ENCODE data around the gene ECE1. TPM values are rescaled to one million over a fixed set of nuclear protein-coding genes. Genes with fewer than 3 reads are reported as not detected.
A peak's percentile ranks its signal among the peaks of the same experiment; 100 is the strongest.

Gene ECE1
- total RNA-seq (2022) (83.0 and 101 TPM in 2 replicates), Bru-seq, nascent RNA (percentile 59 among the genes with signal in this experiment), BruChase-seq, experiment 1, labeled RNA remaining after a 6-hour chase (percentile 71 among the genes with signal in this experiment), BruChase-seq, experiment 2, labeled RNA remaining after a 2-hour chase (percentile 61 among the genes with signal in this experiment)
- long read RNA-seq, full-length matches to known transcripts: 27 of 91 reads
- long read RNA-seq, partial matches to known transcripts: 3 of 91 reads
- long read RNA-seq, other reads (novel, unspliced or antisense): 61 of 91 reads

DNA sequence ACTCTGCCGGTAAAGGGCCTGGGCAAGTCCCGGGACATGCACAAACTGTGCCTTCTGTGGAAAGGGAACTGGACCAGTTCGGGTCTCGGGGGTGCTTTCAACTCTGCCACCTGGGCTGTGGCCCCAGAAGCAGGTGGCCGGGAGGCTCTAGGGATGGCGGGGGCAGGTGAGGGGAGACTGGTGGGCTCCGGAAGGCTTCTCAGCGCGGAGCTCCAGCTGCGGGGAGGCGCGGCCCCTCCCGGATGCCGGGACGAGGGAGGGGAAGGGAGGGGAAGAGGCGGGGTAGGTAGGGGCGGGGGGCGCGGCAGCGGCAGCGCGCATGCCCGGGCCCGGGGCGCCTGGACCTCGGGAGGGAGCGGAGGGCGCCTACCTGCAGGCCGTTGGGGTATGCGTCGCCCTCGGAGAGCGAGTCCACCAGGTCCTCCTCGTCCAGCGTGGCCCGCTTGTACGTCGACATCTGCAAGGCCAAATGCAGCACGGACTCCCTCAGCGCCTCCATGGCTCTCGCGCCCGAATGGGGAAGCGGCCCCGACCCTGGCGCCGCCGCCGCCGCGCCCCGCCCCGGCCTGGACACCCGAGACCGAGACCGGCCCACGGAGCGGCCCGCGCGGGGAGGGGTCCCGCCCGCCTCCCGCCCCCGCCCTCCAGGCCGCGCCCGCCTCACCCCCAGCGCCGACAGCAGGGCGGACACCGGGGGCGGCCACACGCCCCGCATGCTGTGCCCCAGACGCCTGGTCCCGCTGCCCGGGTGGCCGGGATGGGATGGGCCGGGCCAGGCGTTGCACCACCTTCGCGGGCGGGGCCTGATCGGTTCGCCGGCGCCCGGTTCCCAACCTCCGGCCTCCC is at the start of gene ECE1:
Gene ECE1 (minus strand): TSS at position 764 of the 846 bp plus-strand sequence. CDS start 49 bp downstream, at position 715.
- CTCF ChIA-PET: no interaction called here
- H3K27ac Mint-ChIP-seq (ENCODE audit: unreplicated experiment): peak within 1 kb of the TSS; percentile 36

DNA sequence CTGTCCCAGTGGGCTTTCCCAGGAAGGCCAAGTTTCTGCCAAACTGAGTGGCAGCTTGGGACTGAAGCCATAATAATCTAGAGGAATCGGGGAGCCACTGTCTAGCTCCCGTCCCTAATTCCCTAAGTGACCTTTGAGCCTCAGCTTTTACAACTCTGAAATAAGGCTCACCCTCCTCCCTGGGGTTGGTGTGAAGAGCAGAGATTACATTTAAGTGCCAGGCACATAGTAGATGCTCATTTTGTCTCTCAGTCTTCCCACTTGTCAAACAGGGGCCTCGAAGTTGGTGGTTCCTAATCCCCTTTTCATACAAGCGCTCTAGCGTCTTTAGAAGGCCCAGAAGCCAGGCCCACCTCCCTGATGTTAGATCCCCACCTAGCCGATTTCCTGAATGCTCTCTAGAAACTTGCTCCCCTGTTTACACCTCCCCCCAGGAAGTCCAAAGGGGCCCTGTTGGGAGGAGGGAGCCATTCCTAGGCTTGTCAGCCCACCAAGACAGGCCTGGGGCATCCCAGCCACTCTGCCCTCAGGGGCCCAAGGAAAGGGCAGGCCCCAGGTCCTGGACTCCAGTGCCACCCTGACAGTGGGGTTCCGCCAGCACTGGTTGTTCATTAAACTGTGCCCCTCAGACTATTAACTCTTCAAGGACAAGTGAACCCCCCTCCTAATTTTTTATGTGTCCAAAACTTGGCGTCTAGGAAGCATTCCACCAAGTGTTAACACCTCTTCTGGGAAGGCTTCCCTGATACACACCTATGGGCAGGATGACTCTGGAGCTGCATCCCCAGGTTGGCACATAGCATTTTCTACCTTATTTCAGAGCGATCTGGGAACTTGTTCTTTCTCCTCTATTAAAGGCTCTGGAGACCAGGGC is 49.3 kb upstream of the ECE1 start:
- no peak overlapping the region for H3K27ac Mint-ChIP-seq (ENCODE audit: unreplicated experiment)
- H3K36me3 Mint-ChIP-seq (ENCODE audit: insufficient read depth, unreplicated experiment): peaks cover 5% of the 10 kb centered on the region
- H3K4me3 Mint-ChIP-seq (ENCODE audit: low read depth, unreplicated experiment): peak overlapping the region; percentile 34
- no peaks in the 10 kb centered on the region for H3K9me3 Mint-ChIP-seq (ENCODE audit: low read depth, unreplicated experiment)
- BruUV-seq (replicated peaks): no TSS peak
- CTCF ChIA-PET: interaction anchor here (0.6 to 1.7 kb wide), 5 partner anchors 15 to 45 kb away, joined by 3 to 7 read pairs (median 3); no protein-coding TSS in a partner anchor
- H3K4me1 Mint-ChIP-seq (ENCODE audit: low read depth, unreplicated experiment): peaks cover 64% of the 10 kb centered on the region
- intact Hi-C loops (cut with micrococcal nuclease; ENCODE audit: unreplicated experiment): loop anchor here (5.0 kb wide), 1 partner anchor 47 kb away; the partner anchor contains the start of gene ECE1
- no peak for DNase-seq
- TF ChIP-seq, protein P1, sequence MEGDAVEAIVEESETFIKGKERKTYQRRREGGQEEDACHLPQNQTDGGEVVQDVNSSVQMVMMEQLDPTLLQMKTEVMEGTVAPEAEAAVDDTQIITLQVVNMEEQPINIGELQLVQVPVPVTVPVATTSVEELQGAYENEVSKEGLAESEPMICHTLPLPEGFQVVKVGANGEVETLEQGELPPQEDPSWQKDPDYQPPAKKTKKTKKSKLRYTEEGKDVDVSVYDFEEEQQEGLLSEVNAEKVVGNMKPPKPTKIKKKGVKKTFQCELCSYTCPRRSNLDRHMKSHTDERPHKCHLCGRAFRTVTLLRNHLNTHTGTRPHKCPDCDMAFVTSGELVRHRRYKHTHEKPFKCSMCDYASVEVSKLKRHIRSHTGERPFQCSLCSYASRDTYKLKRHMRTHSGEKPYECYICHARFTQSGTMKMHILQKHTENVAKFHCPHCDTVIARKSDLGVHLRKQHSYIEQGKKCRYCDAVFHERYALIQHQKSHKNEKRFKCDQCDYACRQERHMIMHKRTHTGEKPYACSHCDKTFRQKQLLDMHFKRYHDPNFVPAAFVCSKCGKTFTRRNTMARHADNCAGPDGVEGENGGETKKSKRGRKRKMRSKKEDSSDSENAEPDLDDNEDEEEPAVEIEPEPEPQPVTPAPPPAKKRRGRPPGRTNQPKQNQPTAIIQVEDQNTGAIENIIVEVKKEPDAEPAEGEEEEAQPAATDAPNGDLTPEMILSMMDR (IDR thresholded peaks at IDR 0.05; ENCODE audit: unreplicated experiment): no peak
- no peaks in the 10 kb centered on the region for H3K27me3 Mint-ChIP-seq (ENCODE audit: unreplicated experiment)

More for the DNA sequence above, at the start of gene ECE1:
- intact Hi-C loops (cut with micrococcal nuclease; ENCODE audit: unreplicated experiment): loop anchor here (5.0 kb wide), 1 partner anchor 47 kb away; no protein-coding TSS in a partner anchor
- H3K9me3 Mint-ChIP-seq (ENCODE audit: low read depth, unreplicated experiment): no peaks in the 10 kb centered on the region
- peak within 1 kb of the TSS; percentile 76 for H3K4me3 Mint-ChIP-seq (ENCODE audit: low read depth, unreplicated experiment)
- H3K27me3 Mint-ChIP-seq (ENCODE audit: unreplicated experiment): no peaks in the 10 kb centered on the region
- TF ChIP-seq, protein P1 (IDR thresholded peaks at IDR 0.05; ENCODE audit: unreplicated experiment): no peak
- peak; percentile 50 for DNase-seq
- BruUV-seq (replicated peaks): no TSS peak
- peaks cover 28% of the 10 kb centered on the region for H3K4me1 Mint-ChIP-seq (ENCODE audit: low read depth, unreplicated experiment)
- H3K36me3 Mint-ChIP-seq (ENCODE audit: insufficient read depth, unreplicated experiment): peaks cover 14% of the 10 kb centered on the region

DNA sequence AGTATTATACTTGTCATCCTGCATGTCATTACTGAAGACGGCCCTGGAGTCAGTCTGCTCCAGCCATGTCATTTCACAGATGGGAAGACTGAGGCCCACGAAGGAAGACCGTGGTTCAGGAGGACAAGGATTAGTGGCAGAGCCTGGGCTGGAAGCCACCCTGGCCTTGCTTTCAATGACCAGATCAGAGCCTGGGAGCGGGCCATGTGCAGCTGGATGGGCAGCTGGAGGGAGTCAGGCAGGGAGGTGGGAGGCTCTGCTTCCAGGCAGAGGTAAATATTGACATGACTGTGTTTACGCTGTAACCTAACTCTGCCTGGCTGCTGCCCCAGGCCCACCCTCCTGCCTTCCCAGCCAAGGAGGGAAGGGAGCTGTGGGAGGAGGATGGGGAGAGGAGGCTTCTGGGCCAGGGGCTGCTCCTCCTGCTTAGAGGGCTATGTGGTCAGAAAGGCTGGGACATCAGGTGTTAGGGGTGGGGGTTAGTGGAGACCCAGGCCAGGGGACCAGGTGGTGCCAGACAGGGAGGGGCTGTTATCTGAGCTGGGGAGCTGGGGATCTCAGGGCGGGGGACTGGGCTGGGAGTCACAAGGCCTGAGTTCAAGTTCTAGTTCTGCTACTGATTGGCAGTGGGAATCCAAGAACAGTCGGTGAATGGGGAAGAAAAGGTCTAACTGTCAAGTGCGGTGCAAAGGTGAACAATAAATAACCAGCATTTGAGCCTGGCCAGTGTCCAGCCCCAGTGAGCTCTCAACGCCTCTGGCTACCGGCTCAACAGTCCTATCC is 48.5 kb upstream of the ECE1 start:
- peak; percentile 41 for DNase-seq
- peaks cover 65% of the 10 kb centered on the region for H3K4me1 Mint-ChIP-seq (ENCODE audit: low read depth, unreplicated experiment)
- peaks cover 14% of the 10 kb centered on the region for H3K36me3 Mint-ChIP-seq (ENCODE audit: insufficient read depth, unreplicated experiment)
- BruUV-seq (replicated peaks): no TSS peak
- no peaks in the 10 kb centered on the region for H3K27me3 Mint-ChIP-seq (ENCODE audit: unreplicated experiment)
- H3K9me3 Mint-ChIP-seq (ENCODE audit: low read depth, unreplicated experiment): no peaks in the 10 kb centered on the region
- H3K27ac Mint-ChIP-seq (ENCODE audit: unreplicated experiment): peak overlapping the region; percentile 60
- H3K4me3 Mint-ChIP-seq (ENCODE audit: low read depth, unreplicated experiment): peak overlapping the region; percentile 34
- TF ChIP-seq, protein P1 (IDR thresholded peaks at IDR 0.05; ENCODE audit: unreplicated experiment): no peak
- CTCF ChIA-PET: interaction anchor here (0.5 to 1.7 kb wide), 8 partner anchors 14 to 321 kb away, joined by 3 to 7 read pairs (median 3); no protein-coding TSS in a partner anchor
- intact Hi-C loops (cut with micrococcal nuclease; ENCODE audit: unreplicated experiment): loop anchor here (5.0 kb wide), 1 partner anchor 46 kb away; the partner anchor contains the start of gene ECE1
